Measurements from ENCODE around the gene FYB2. TPM values are rescaled to one million over a fixed set of nuclear protein-coding genes. Genes with fewer than 3 reads are reported as not detected.

Gene FYB2
- total RNA-seq, 1 donor: not detected

GRCh38 chr1:56817716-56818463, 1.3 kb downstream of the FYB2 start:
- TF ChIP-seq CTCF (IDR thresholded peaks at IDR 0.05; ENCODE audit: insufficient read depth, low read length): no peak

GRCh38 chr1:56816909-56817308, 2.3 kb downstream of the FYB2 start:
- DNase-seq (ENCODE audit: low read depth): no peak
- TF ChIP-seq CTCF (IDR thresholded peaks at IDR 0.05; ENCODE audit: insufficient read depth, low read length): no peak
- H3K4me3 ChIP-seq (ENCODE audit: low read depth, low read length): no peak overlapping the region

More at GRCh38 chr1:56817716-56818463, 1.3 kb downstream of the FYB2 start:
- no peak overlapping the region for H3K4me3 ChIP-seq (ENCODE audit: low read depth, low read length)
- DNase-seq (ENCODE audit: low read depth): peak; percentile 41

- no peak for TF ChIP-seq CTCF (IDR thresholded peaks at IDR 0.05; ENCODE audit: insufficient read depth, low read length)
- no peak for DNase-seq (ENCODE audit: low read depth)
- no peak overlapping the region for H3K4me3 ChIP-seq (ENCODE audit: low read depth, low read length)
Observed at GRCh38 chr1:56816264-56816663, 2.9 kb downstream of the FYB2 start.

- no peak overlapping the region for H3K4me3 ChIP-seq (ENCODE audit: low read depth, low read length)
- no peak for TF ChIP-seq CTCF (IDR thresholded peaks at IDR 0.05; ENCODE audit: insufficient read depth, low read length)
- no peak for DNase-seq (ENCODE audit: low read depth)
Observed at GRCh38 chr1:56814205-56814604, 5.0 kb downstream of the FYB2 start.

GRCh38 chr1:56811331-56811730, 7.9 kb downstream of the FYB2 start:
- TF ChIP-seq CTCF (IDR thresholded peaks at IDR 0.05; ENCODE audit: insufficient read depth, low read length): no peak

GRCh38 chr1:56808410-56808809, 10.8 kb downstream of the FYB2 start:
- TF ChIP-seq CTCF (IDR thresholded peaks at IDR 0.05; ENCODE audit: insufficient read depth, low read length): no peak
- H3K4me3 ChIP-seq (ENCODE audit: low read depth, low read length): no peak overlapping the region
- no peak for DNase-seq (ENCODE audit: low read depth)

More at GRCh38 chr1:56811331-56811730, 7.9 kb downstream of the FYB2 start:
- DNase-seq (ENCODE audit: low read depth): no peak
- H3K4me3 ChIP-seq (ENCODE audit: low read depth, low read length): no peak overlapping the region

GRCh38 chr1:56806804-56807203, 12.4 kb downstream of the FYB2 start:
- H3K4me3 ChIP-seq (ENCODE audit: low read depth, low read length): no peak overlapping the region
- TF ChIP-seq CTCF (IDR thresholded peaks at IDR 0.05; ENCODE audit: insufficient read depth, low read length): no peak
- no peak for DNase-seq (ENCODE audit: low read depth)
